ENCODE data around the gene GABRR2.

GABRR2 gene

GRCh38 chr6:89290401-89291155, 24.5 kb downstream of the GABRR2 start:
- ChIA-PET POLR2A (no interaction called here), CTCF (no interaction called here)
- no peak for DNase-seq (ENCODE audit: extremely low spot score)
- TF ChIP-seq SUZ12 (IDR thresholded peaks at IDR 0.05) (no peak), ZNF384 (IDR thresholded peaks at IDR 0.05) (no peak), TARDBP (IDR thresholded peaks at IDR 0.05) (no peak), SP1 (IDR thresholded peaks at IDR 0.05) (no peak), ELF4 (IDR thresholded peaks at IDR 0.05) (no peak), BHLHE40 (IDR thresholded peaks at IDR 0.05; ENCODE audit: borderline replicate concordance) (no peak), FOXM1 (IDR thresholded peaks at IDR 0.05; ENCODE audit: borderline replicate concordance) (no peak), FOXA1 (IDR thresholded peaks at IDR 0.05) (no peak), LEF1 (IDR thresholded peaks at IDR 0.05; ENCODE audit: borderline replicate concordance) (no peak), ARNT (IDR thresholded peaks at IDR 0.05) (no peak)

- DNase-seq (ENCODE audit: extremely low spot score) = no peak
- ChIA-PET POLR2A (no interaction called here), CTCF (interaction anchor here (0.5 kb wide), 1 partner anchor 151 kb away, joined by 3 read pairs; no protein-coding TSS in a partner anchor)
- TF ChIP-seq NFRKB (IDR thresholded peaks at IDR 0.05) = no peak
- TF ChIP-seq FOXK2 (IDR thresholded peaks at IDR 0.05) = no peak
- TF ChIP-seq LEF1 (IDR thresholded peaks at IDR 0.05; ENCODE audit: borderline replicate concordance) = no peak
- TF ChIP-seq SUZ12 (IDR thresholded peaks at IDR 0.05) = no peak
- TF ChIP-seq TARDBP (IDR thresholded peaks at IDR 0.05) = no peak
- no peak for TF ChIP-seq FOXM1 (IDR thresholded peaks at IDR 0.05; ENCODE audit: borderline replicate concordance)
- TF ChIP-seq FOXA1 (IDR thresholded peaks at IDR 0.05) = no peak
- TF ChIP-seq SP1 (IDR thresholded peaks at IDR 0.05) = no peak
- TF ChIP-seq CTBP1 (IDR thresholded peaks at IDR 0.05; ENCODE audit: borderline replicate concordance) = no peak
- no peak for TF ChIP-seq PKNOX1 (IDR thresholded peaks at IDR 0.05)
- TF ChIP-seq L3MBTL2 (conservative IDR thresholded peaks at IDR 0.05) = no peak
- no peak for TF ChIP-seq ARNT (IDR thresholded peaks at IDR 0.05)
- TF ChIP-seq ELF4 (IDR thresholded peaks at IDR 0.05) = no peak
- no peak for TF ChIP-seq ZNF384 (IDR thresholded peaks at IDR 0.05)
- TF ChIP-seq BHLHE40 (IDR thresholded peaks at IDR 0.05; ENCODE audit: borderline replicate concordance) = no peak
- no peak for TF ChIP-seq HDGF (IDR thresholded peaks at IDR 0.05; ENCODE audit: borderline replicate concordance)
Observed at GRCh38 chr6:89289710-89290109, 25.4 kb downstream of the GABRR2 start.

- CTCF ChIA-PET = interaction anchor here (1.2 kb wide), 1 partner anchor 10 kb away, joined by 3 read pairs; no protein-coding TSS in a partner anchor
- POLR2A ChIA-PET = no interaction called here
- TF ChIP-seq FOXM1 (IDR thresholded peaks at IDR 0.05; ENCODE audit: borderline replicate concordance) = no peak
- TF ChIP-seq SP1 (IDR thresholded peaks at IDR 0.05) = no peak
- no peak for TF ChIP-seq L3MBTL2 (conservative IDR thresholded peaks at IDR 0.05)
- no peak for DNase-seq (ENCODE audit: extremely low spot score)
Observed at GRCh38 chr6:89287351-89288028, 27.6 kb downstream of the GABRR2 start.

GRCh38 chr6:89286516-89286915, 28.6 kb downstream of the GABRR2 start:
- ChIA-PET POLR2A (no interaction called here), CTCF (interaction anchor here (1.2 kb wide), 1 partner anchor 11 kb away, joined by 3 read pairs; no protein-coding TSS in a partner anchor)
- no peak for DNase-seq (ENCODE audit: extremely low spot score)
- no peak for TF ChIP-seq HDGF (IDR thresholded peaks at IDR 0.05; ENCODE audit: borderline replicate concordance)
- no peak for TF ChIP-seq FOXM1 (IDR thresholded peaks at IDR 0.05; ENCODE audit: borderline replicate concordance)
- TF ChIP-seq FOXK2 (IDR thresholded peaks at IDR 0.05) = no peak
- no peak for TF ChIP-seq L3MBTL2 (conservative IDR thresholded peaks at IDR 0.05)
- TF ChIP-seq ARNT (IDR thresholded peaks at IDR 0.05) = no peak
- no peak for TF ChIP-seq LEF1 (IDR thresholded peaks at IDR 0.05; ENCODE audit: borderline replicate concordance)
- TF ChIP-seq FOXA1 (IDR thresholded peaks at IDR 0.05) = no peak
- TF ChIP-seq PKNOX1 (IDR thresholded peaks at IDR 0.05) = no peak
- TF ChIP-seq NFRKB (IDR thresholded peaks at IDR 0.05) = no peak
- TF ChIP-seq ZNF384 (IDR thresholded peaks at IDR 0.05) = no peak

GRCh38 chr6:89284963-89285735, 29.9 kb downstream of the GABRR2 start:
- ChIA-PET POLR2A (no interaction called here), CTCF (interaction anchor here (0.6 kb wide), 1 partner anchor 153 kb away, joined by 4 read pairs; no protein-coding TSS in a partner anchor)
- no peak for DNase-seq (ENCODE audit: extremely low spot score)
- TF ChIP-seq BHLHE40 (IDR thresholded peaks at IDR 0.05; ENCODE audit: borderline replicate concordance) (no peak), L3MBTL2 (conservative IDR thresholded peaks at IDR 0.05) (no peak), ARNT (IDR thresholded peaks at IDR 0.05) (no peak), SP1 (IDR thresholded peaks at IDR 0.05) (no peak), LEF1 (IDR thresholded peaks at IDR 0.05; ENCODE audit: borderline replicate concordance) (no peak), SUZ12 (IDR thresholded peaks at IDR 0.05) (no peak), ZNF384 (IDR thresholded peaks at IDR 0.05) (no peak), TARDBP (IDR thresholded peaks at IDR 0.05) (no peak), ELF4 (IDR thresholded peaks at IDR 0.05) (no peak), FOXK2 (IDR thresholded peaks at IDR 0.05) (no peak), CTBP1 (IDR thresholded peaks at IDR 0.05; ENCODE audit: borderline replicate concordance) (no peak)

- TF ChIP-seq L3MBTL2 (conservative IDR thresholded peaks at IDR 0.05) (no peak), SP1 (IDR thresholded peaks at IDR 0.05) (no peak), ZNF384 (IDR thresholded peaks at IDR 0.05) (no peak), PKNOX1 (IDR thresholded peaks at IDR 0.05) (no peak), CTBP1 (IDR thresholded peaks at IDR 0.05; ENCODE audit: borderline replicate concordance) (no peak), FOXM1 (IDR thresholded peaks at IDR 0.05; ENCODE audit: borderline replicate concordance) (no peak), HDGF (IDR thresholded peaks at IDR 0.05; ENCODE audit: borderline replicate concordance) (no peak), ELF4 (IDR thresholded peaks at IDR 0.05) (no peak), TARDBP (IDR thresholded peaks at IDR 0.05) (no peak), BHLHE40 (IDR thresholded peaks at IDR 0.05; ENCODE audit: borderline replicate concordance) (no peak)
- CTCF ChIA-PET = interaction anchor here (0.9 kb wide), 1 partner anchor 28 kb away, joined by 4 read pairs; no protein-coding TSS in a partner anchor
- POLR2A ChIA-PET = no interaction called here
- no peak for DNase-seq (ENCODE audit: extremely low spot score)
Observed at GRCh38 chr6:89284081-89284480, 31.0 kb downstream of the GABRR2 start.

Measured in HEK293T (cell line).